Stimulated activated CD4-positive, alpha-beta T cell treated with anti-CD3 and anti-CD28 coated beads, Interleukin-15, amount 100 ng/mL, for 1 hour (primary cell): ENCODE measurements around the gene EIPR1.

Experiments
- DNase-seq, 2 donors: peaks; one replicate each; pipeline ENCODE4 v3.0.0-alpha.2; 2020; ENCODE audit warnings: low read depth in 1 of 2, low spot score in 1 of 2

Gene EIPR1

DNA sequence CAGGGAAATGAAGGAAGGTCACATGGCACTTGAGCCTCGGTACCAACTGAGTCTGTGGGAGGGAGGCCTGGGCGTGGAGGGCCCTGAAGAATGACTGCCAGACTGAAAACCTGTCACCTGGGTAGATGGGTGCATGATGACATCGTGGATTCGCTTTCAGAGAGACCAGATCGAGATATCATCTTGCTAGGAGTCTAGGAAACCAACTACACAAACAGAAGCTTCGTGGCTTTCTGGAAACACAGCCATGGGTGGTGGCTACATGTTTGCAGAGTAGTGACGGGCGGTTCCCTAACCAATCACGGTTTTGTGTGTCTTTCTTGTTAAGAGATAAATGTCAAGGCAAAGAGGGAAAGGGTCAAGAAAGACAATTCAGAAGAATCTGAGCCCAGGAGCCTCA is 155.0 kb downstream of the EIPR1 start:
- DNase-seq: peak in 1 of 2 donors; percentile 24

DNA sequence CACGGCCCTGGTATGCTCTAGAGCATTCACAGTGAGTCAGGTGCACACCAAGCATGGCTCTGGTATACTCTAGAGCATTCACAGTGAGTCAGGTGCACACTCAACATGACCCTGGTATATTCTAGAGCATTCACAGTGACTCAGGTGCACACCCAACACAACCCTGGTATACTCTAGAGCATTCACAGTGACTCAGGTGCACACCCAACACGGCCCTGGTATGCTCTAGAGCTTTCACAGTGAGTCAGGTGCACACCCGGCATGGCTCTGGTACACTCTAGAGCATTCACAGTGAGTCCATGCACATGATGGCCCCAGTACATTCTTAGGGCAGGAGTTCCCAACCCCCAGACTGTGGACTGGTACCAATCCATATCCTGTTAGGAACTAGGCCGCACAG is 158.1 kb downstream of the EIPR1 start:
- DNase-seq: no peak

DNA sequence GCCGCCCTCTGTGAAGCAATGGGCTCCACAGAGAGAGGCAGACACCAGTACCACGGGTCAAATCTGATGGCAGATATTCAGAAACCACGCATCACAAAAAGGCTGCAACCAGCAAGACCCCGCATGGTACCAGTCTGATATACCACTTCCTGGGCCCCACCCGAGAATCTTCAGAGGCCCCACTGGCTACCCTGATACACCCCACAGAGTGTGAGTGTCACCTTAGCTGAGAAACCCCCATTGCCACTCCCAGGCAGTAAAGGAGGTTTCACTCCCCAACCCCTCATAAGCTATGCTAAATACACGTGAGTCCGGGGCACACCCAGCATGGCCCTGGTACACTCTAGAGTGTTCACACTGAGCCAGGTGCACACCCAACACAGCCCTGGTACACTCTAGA is 160.0 kb downstream of the EIPR1 start:
- no peak for DNase-seq

DNA sequence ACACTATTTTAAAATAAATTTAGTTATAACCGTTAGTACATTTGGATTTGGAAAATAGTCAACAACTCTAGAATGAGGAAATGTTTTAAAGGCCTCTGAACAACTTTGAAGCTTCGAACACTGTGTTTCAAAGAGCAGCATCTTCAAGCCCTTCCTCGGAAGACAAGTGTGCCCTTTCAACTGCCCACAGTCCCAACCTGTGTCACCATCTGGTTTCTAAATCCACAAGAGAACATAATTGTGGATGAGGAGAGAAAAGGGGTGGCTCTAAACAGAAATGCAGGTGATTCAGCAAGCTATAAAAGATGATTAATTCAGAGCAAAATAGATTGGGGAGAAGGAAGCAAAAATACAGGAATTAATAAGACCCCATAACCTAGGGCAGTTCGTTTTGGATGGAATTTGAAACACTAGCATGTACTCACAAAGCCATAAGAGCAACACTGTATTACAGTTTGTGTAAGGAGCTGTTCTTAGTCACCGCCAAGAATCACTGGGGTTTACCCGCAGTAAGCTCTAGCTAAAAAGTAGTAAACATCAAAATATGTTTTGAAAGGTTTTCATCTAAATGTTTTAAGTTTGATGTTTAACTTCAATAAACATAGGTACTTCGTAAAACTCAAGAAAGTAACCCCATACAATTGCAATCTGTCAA is 160.7 kb downstream of the EIPR1 start:
- no peak for DNase-seq

DNA sequence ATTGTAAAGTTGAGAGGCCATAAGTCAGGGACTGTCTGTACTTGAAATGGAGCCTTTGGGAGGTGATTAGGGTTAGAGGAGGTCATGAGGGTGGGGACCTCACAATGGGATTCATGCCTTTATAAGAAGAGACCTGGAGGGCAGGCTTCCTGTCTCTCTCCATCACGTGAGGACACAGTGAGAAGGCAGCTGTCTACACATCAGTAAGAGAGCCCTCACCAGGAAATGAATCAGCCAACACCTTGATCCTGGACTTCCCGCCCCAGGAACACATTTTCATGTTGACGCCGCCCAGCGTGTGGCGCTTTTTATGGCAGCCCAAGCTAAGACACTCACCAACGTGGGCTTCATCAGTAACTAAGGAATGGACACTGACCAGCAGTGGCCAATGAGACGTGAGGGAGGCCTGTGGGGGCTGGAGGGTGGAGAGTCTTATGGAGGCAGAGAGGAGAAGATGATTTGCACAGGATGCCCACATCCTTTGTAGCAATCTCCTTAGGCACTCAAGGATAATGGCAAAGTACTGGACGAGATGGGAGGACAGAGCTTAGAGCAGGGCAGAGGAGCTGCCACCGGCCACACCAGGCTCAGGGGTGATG is 162.7 kb downstream of the EIPR1 start:
- no peak for DNase-seq

DNA sequence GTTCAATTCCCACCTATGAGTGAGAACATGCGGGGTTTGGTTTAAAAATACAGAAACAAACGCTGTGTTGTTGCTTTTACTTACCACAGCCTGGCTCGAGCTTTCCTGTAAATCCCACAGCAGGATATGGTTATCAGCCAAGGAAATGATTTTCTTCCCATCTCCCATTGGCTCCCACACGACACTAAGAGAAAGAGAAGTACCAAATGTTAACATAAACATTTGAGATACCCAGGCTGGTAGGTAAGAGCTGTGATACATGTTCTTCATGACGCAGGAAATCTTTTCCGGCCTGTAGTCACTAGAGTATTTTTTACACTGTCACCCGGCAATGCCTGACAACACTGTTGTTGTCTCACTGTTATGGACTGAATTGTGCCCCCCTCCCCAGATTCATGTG is 163.6 kb downstream of the EIPR1 start:
- DNase-seq: no peak

DNA sequence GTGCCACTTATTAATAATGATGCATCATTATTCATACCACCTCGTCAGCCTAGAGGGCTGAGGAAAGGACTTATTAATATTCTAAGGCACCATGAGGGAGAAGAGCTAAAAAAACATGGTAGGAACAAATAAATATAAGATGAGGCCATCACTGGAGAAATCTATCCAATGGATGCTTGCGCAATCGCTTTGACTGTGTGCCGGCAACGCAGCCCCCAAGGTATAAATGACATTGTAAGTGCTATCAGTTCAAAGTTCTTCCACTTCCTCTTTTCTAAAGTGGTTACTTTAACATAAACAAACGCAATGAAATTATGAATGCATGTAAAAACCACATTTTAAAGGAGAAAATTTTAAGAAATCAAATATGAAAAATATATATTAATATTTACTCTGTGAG is 164.6 kb downstream of the EIPR1 start:
- no peak for DNase-seq

DNA sequence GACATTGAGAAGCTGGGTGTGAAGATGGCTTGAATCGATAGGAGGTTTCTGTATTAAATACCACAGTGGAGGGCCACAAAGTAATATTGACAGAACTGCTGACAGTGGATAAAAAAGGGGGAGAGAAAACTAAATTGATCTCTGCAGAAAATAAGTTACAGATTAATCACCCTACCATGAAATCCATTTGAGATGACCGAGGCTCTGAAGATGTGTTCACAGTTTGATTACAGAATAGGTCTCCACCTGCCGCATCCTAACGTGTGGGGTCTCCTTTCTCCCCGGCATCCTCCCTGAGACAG is 165.6 kb downstream of the EIPR1 start:
- no peak for DNase-seq

DNA sequence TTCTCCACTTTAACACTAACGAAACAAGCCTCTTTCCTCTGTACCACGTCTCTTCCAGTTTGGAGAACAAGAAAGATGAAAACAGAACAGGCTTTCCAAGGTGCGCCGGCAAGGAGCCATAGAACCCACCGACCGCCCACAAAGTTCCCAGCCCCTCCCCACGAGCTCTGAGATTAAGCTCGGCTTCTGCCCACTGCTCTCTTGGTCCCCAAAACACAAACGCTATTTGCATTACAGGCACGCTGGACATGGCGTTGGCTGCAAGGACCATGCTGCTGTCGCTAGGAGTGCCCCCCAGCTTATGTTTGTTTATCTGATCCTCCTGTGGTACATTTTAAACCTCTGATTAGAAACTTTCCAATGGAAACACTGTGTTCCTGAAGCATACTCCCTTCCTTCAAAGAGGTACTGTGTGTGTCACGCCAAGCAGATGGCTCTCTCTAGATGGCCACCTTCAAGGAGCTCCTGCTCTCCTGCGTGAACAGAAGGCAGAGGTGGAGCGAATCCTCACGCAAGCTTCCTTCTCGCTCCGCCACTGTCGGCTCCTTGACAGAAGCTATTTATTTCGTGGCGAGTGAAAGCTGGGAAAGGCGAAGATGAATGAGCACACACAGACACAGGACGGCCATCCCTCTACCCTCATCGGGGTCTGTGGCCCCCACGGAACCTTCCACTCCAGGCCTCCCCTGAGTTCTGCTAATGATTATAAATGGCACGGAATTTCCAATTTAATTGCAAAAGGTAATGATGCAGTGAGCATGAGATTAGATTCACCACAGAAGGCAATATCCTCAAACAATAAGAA is 166.2 kb downstream of the EIPR1 start:
- DNase-seq: no peak

DNA sequence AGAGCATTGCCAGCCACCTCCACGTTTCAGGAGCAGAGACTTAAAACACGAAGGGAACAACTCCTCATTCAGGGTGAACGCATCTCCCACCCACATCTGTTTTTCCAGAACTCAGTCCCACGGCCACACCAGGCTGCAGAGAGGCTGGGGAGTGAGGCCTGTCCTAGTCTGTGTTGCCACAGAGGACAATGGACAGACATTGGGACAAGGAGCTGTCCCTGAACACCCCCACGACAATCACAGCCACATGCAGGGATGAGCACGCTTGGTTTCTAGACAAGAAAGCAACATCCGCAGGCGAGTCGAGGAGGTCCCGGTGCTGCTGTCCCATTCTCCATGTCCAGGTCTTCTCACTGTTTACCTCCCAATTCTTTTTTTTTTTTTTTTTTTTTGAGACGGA is 167.4 kb downstream of the EIPR1 start:
- no peak for DNase-seq

DNA sequence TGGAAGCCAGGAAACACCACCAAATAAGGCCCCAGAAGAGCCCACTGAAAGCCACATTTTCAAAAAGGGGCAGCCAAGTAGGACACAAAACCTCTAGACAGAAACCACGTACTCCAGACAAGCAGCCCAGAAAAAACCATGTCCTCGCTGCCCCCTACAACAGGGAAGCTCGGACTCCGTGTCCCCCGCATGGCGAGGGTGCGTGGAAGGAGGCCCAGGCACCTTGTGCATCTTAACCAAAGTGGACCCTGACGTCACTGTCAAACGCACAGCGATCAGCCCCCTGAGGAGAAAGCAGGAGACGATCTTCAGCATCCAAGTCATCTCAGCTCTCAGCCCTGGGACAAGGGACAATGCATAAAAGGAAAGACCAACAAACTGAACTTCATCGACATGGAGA is 168.4 kb downstream of the EIPR1 start:
- DNase-seq: no peak

DNA sequence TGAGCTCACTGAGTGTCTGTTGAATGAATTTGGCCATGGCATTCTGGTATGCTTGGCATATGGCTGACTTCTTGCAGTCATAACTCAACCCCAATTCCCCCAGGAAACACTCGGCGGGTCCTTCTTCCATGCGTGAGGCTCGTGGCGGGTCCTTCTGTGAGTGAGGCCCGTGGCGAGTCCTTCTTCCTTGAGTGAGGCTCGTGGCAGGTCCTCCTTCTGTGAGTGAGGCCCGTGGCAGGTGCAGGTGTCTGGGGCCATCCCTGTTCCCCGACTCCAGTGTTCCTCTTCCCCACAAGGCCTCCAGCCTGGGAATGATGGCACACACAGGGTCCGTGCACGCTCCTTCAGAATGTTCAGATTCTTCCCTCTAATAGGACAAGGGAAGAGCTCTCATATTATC is 169.0 kb downstream of the EIPR1 start:
- no peak for DNase-seq

DNA sequence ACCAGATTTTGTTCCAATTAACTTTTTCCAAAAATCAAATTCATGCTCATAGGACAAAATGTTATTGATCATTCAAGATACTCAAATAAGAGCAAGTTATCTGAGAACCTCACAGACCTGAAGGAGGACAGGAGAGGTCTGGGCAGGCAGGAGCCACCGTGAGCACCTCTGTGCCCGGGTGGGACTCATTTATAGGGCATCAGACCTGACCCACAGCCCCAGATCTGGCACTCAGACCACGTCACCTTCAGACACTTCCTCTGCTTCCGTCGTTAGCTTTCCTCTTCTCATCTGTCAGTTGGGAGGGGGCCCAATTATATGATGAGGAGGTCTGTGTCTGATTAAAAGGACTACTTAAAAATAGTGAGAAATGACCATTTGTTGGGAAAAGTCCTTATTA is 169.4 kb downstream of the EIPR1 start:
- no peak for DNase-seq

DNA sequence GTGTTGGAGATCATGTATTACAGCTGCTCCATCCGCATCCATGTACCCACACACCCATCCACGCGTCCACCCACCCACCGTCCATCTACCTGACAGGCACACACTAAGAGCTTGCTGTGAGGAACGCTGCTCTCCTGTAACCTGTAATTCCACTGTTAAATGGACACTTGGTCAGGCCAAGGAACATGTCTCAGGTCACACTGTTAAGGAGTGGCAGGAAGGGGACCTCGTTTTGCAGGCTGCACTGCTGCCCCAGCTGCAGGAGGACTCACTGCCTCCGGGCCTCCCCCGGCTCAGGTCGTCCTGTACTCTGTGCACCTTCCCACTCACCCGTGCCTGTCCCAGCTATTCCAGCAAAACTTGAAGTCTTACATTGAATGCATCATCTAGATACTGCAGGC is 170.5 kb downstream of the EIPR1 start:
- DNase-seq: no peak

DNA sequence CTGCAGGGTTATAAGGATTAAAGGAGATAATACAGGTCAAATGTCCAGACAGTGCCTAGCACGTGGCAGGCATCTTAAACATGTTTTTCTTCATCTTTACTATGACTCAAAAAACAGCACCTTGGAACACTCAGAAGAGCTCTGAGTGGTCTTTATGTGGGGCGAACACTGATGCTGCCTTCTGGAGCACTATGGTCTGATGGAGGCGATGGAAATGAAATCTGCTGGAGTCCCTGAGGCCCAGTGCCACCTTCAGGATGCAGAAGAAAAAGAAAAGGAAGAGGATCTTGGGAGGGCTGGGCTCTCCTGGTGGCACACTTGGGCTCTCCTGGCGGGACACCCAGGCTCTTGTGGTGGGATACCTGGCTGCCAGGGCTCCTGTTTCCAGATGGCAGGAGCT is 171.8 kb downstream of the EIPR1 start:
- DNase-seq: no peak

DNA sequence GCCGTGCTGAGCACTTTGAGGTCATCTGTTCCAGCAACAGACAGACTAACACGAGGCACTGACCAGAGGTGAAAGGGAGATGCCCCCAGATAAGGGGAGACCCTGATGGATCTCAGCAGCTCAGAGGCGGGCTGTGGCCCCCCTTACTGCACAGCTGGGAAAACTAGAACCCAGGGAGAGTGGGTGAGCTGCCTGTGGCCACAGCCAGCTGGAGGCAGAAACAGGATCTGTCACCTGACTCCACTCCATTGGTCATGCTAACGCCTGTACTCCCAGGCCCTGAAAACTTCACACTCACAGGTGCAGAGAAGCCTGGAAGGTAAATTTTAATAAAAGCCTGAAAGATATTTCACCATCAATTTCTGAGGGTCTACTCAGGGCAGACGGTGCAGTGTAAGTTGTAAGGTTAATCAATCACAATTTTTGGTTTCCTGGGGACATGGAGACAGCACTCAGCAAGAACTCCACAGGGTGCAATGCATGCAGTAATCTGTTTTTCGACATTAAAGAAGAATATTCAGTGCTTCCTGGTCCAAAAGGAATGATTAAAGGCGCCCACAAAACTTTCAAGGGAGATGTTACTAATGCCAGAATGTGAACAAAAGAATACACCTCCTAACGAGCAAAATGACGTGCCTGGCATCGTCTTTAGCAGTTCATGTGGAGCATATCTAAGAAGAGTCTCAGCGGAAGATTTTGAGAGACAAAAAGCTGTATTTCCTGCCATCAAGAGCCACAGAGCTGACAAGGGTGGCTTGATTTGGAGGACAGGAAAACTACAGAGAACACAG is 173.4 kb downstream of the EIPR1 start:
- no peak for DNase-seq

DNA sequence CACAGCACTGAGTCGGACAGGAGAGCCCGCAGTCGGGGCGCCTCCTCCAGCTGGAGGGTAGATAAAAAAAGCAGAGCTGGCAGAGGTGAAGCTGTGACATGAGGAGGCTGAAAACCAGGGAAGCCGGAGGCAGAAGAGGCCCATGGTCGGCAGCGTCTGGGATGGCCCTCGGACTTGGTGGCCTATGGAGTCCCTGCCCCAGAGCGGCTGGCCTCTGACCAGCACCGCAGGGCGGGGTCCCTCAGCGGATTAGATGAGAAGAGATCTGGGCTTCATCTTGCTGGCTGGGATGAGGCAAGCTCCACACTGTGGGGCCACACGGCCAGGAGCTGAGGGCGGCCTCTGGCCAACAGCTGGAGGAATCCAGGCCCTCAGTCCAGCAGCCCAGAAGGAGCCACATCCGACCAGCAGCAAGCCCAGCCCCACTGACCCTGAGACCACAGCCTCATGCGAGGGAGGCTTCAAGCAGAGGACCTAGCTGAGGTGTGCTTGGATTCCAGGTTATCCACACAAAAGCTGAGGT is 174.1 kb downstream of the EIPR1 start:
- no peak for DNase-seq

DNA sequence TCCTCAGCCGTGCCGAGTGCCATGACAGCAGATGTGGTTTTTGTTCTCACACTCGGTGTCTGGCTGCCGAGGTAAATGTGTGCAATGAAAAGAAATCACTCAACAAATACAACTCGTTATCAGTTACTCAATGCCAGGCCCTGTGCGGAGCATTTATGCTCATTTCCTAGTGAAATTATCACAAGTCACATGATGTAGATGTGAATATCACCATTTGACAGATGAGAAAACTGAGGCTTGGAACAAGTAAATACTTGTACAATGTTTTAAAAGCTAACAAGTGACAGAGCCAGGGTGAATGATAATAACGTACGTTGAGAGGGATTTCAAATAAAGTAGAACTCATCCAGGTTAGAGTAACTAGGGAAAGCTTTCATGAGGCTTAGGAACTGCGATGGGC is 174.7 kb downstream of the EIPR1 start:
- DNase-seq: no peak

DNA sequence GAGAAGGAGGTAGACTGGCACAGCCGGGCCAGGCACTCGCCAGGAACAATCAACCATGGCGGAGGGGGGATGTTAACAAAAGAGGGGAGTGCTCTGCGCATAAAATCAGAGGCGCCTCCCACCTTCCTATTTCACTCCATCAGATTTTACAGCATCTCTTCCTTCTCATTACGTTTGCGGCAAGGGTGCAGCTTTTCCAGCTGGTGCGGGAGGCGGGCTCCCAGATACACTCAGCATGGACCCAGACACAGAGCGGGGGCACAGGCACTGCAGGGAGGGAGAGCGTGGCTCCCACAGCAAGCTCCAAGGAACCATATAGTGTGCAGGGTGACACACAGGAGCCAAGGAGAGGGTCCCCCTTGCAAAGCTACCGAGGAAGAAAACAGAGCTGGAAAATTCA is 176.3 kb downstream of the EIPR1 start:
- no peak for DNase-seq

DNA sequence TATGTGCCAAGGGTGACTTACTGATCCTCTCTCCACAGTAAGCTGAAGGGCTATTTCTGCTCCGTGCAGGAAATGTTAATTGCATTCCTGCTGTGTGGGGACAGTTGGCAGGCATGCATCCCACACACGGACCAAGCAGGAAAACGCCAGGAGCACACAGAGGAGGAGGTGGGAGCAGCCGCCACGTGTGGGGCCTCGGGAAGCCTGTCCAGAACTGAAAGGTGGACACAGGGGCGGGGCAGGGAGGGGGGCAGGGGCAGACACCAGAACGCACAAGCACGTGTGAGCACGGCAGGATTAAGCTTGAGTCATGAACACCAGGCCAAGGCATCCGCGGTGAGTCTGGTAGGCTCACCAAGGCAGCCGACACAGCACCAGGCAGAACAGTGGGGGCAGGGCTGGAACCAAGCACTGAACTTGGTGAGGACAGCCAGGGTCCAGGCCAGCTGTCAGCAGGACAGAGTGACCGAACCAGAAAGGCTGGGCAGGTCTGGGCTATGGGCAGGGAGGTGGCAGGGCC is 177.1 kb downstream of the EIPR1 start:
- DNase-seq: no peak

DNA sequence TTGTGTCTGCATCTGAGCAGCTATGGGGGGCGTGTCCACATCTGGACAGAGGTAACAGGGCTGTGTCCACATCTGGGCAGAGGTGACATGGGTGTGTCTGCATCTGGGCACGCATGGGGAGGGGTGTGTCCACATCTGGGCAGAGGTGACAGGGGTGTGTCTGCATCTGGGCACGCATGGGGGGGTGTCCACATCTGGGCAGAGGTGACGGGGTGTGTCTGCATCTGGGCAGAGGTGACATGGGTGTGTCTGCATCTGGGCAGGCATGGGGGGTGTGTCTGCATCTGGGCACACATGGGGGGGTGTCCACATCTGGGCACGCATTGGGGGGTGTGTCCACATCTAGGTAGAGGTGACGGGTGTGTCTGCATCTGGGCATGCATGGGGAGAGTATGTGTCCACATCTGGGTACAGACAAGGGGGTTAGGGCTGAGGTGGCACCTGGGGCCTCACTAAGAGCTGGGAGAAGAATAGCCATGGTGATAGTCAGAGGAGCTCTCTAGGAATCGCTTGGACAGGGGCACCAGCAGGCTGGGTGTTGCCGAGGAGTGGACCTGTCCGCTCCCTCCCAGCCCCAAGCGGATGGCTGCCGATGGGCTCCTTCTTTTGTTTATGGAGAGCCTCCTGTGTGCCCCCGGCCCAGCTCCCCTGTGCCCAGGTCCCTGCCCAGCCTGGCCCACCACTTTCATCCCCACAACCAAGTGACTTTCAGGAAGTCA is 177.8 kb downstream of the EIPR1 start:
- no peak for DNase-seq
